ENCODE data around the gene LTBP3.

Gene LTBP3

GRCh38 chr11:65538232-65538914 is 19.8 kb downstream of the LTBP3 start:
- H3K4me3 ChIP-seq (ENCODE audit: low read depth, low read length) = no peak overlapping the region
- TF ChIP-seq, protein P1, sequence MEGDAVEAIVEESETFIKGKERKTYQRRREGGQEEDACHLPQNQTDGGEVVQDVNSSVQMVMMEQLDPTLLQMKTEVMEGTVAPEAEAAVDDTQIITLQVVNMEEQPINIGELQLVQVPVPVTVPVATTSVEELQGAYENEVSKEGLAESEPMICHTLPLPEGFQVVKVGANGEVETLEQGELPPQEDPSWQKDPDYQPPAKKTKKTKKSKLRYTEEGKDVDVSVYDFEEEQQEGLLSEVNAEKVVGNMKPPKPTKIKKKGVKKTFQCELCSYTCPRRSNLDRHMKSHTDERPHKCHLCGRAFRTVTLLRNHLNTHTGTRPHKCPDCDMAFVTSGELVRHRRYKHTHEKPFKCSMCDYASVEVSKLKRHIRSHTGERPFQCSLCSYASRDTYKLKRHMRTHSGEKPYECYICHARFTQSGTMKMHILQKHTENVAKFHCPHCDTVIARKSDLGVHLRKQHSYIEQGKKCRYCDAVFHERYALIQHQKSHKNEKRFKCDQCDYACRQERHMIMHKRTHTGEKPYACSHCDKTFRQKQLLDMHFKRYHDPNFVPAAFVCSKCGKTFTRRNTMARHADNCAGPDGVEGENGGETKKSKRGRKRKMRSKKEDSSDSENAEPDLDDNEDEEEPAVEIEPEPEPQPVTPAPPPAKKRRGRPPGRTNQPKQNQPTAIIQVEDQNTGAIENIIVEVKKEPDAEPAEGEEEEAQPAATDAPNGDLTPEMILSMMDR (IDR thresholded peaks at IDR 0.05; ENCODE audit: low read depth, low read length) = no peak
- no peak for TF ChIP-seq POLR2A (IDR thresholded peaks at IDR 0.05; ENCODE audit: extremely low read depth, insufficient read length)
- TF ChIP-seq MYC (IDR thresholded peaks at IDR 0.05; ENCODE audit: low read depth, low read length) = no peak
- TF ChIP-seq MAX (IDR thresholded peaks at IDR 0.05; ENCODE audit: low read depth, low read length) = no peak

DNA sequence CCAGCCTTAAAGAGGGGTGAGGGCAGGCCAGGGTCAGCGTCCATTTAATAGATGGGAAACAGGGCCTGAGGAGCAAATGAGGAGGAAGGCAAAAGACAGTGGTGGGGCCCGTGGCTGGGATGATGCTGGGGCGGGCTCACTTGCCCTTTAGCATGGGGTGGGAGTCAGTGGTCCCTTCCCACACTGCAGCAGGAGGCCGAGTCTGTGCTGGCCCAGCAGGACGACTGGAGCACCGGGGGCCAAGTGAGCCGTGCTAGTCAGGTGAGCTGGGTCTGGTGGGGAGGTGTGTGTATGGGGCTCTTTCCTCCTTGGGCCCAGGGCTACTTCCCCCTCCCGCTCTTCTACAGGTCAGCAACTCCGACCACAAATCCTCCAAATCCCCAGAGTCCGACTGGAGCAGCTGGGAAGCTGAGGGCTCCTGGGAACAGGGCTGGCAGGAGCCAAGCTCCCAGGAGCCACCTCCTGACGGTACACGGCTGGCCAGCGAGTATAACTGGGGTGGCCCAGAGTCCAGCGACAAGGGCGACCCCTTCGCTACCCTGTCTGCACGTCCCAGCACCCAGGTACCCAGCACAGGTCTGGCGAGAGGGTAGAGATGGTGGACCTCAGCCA is 20.4 kb downstream of the LTBP3 start:
- no peak for DNase-seq (ENCODE audit: low read depth)
- no peak overlapping the region for H3K4me3 ChIP-seq (ENCODE audit: low read depth, low read length)
- TF ChIP-seq MAX (IDR thresholded peaks at IDR 0.05; ENCODE audit: low read depth, low read length) (no peak), MYC (IDR thresholded peaks at IDR 0.05; ENCODE audit: low read depth, low read length) (no peak), POLR2A (IDR thresholded peaks at IDR 0.05; ENCODE audit: extremely low read depth, insufficient read length) (no peak)
- TF ChIP-seq, protein P1 (IDR thresholded peaks at IDR 0.05; ENCODE audit: low read depth, low read length) = no peak

More at GRCh38 chr11:65538232-65538914, 19.8 kb downstream of the LTBP3 start:
- no peak for DNase-seq (ENCODE audit: low read depth)

- H3K4me3 ChIP-seq (ENCODE audit: low read depth, low read length) = no peak overlapping the region
Observed at GRCh38 chr11:65537296-65537597, 20.9 kb downstream of the LTBP3 start.

GRCh38 chr11:65536412-65537295 is 21.5 kb downstream of the LTBP3 start:
- DNase-seq (ENCODE audit: low read depth) = no peak
- TF ChIP-seq POLR2A (IDR thresholded peaks at IDR 0.05; ENCODE audit: extremely low read depth, insufficient read length) = peak; percentile 2
- TF ChIP-seq, protein P1 (IDR thresholded peaks at IDR 0.05; ENCODE audit: low read depth, low read length) = no peak
- H3K4me3 ChIP-seq (ENCODE audit: low read depth, low read length) = no peak overlapping the region

More at GRCh38 chr11:65537296-65537597, 20.9 kb downstream of the LTBP3 start:
- TF ChIP-seq POLR2A (IDR thresholded peaks at IDR 0.05; ENCODE audit: extremely low read depth, insufficient read length) (no peak), MAX (IDR thresholded peaks at IDR 0.05; ENCODE audit: low read depth, low read length) (no peak), MYC (IDR thresholded peaks at IDR 0.05; ENCODE audit: low read depth, low read length) (no peak)
- TF ChIP-seq, protein P1 (IDR thresholded peaks at IDR 0.05; ENCODE audit: low read depth, low read length) = no peak
- no peak for DNase-seq (ENCODE audit: low read depth)

GRCh38 chr11:65535102-65535501 is 23.1 kb downstream of the LTBP3 start:
- TF ChIP-seq POLR2A (IDR thresholded peaks at IDR 0.05; ENCODE audit: extremely low read depth, insufficient read length) (no peak), MYC (IDR thresholded peaks at IDR 0.05; ENCODE audit: low read depth, low read length) (no peak), MAX (IDR thresholded peaks at IDR 0.05; ENCODE audit: low read depth, low read length) (no peak)
- TF ChIP-seq, protein P1 (IDR thresholded peaks at IDR 0.05; ENCODE audit: low read depth, low read length) = no peak
- no peak overlapping the region for H3K4me3 ChIP-seq (ENCODE audit: low read depth, low read length)
- no peak for DNase-seq (ENCODE audit: low read depth)
